Activated naive CD4-positive, alpha-beta T cell treated with anti-CD3 and anti-CD28 coated beads, Interleukin-2, amount 50 U/mL, for 24 hours (primary cell): ENCODE measurements around the gene DGAT2.

Experiments
- H3K27ac Mint-ChIP-seq: one replicate; pipeline ENCODE4 v1.8.0; 2021; ENCODE audit warnings: mild to moderate bottlenecking, mixed read lengths
- H3K27me3 Mint-ChIP-seq: one replicate; pipeline ENCODE4 v1.8.0; 2021; ENCODE audit warnings: mixed read lengths
- H3K36me3 Mint-ChIP-seq: one replicate; pipeline ENCODE4 v1.8.0; 2021; ENCODE audit warnings: mixed read lengths
- H3K4me1 Mint-ChIP-seq: one replicate; pipeline ENCODE4 v1.8.0; 2021; ENCODE audit warnings: mixed read lengths
- H3K4me3 Mint-ChIP-seq: one replicate; pipeline ENCODE4 v1.8.0; 2021; ENCODE audit warnings: mild to moderate bottlenecking, mixed read lengths
- H3K9me3 Mint-ChIP-seq: one replicate; pipeline ENCODE4 v1.8.0; 2021; ENCODE audit warnings: mixed read lengths

DGAT2 gene

GRCh38 chr11:75801362-75802020 is 32.9 kb downstream of the DGAT2 start:
- H3K36me3 Mint-ChIP-seq = no peaks in the 10 kb centered on the region
- no peaks in the 10 kb centered on the region for H3K9me3 Mint-ChIP-seq
- no peak overlapping the region for H3K27ac Mint-ChIP-seq
- H3K4me3 Mint-ChIP-seq = no peak overlapping the region
- no peaks in the 10 kb centered on the region for H3K27me3 Mint-ChIP-seq
- peaks cover 10% of the 10 kb centered on the region for H3K4me1 Mint-ChIP-seq

GRCh38 chr11:75802021-75802912 is 33.7 kb downstream of the DGAT2 start:
- H3K4me1 Mint-ChIP-seq = peaks cover 10% of the 10 kb centered on the region
- H3K27ac Mint-ChIP-seq = peak overlapping the region; percentile 23
- H3K36me3 Mint-ChIP-seq = no peaks in the 10 kb centered on the region
- H3K27me3 Mint-ChIP-seq = no peaks in the 10 kb centered on the region
- H3K9me3 Mint-ChIP-seq = no peaks in the 10 kb centered on the region
- H3K4me3 Mint-ChIP-seq = no peak overlapping the region

DNA sequence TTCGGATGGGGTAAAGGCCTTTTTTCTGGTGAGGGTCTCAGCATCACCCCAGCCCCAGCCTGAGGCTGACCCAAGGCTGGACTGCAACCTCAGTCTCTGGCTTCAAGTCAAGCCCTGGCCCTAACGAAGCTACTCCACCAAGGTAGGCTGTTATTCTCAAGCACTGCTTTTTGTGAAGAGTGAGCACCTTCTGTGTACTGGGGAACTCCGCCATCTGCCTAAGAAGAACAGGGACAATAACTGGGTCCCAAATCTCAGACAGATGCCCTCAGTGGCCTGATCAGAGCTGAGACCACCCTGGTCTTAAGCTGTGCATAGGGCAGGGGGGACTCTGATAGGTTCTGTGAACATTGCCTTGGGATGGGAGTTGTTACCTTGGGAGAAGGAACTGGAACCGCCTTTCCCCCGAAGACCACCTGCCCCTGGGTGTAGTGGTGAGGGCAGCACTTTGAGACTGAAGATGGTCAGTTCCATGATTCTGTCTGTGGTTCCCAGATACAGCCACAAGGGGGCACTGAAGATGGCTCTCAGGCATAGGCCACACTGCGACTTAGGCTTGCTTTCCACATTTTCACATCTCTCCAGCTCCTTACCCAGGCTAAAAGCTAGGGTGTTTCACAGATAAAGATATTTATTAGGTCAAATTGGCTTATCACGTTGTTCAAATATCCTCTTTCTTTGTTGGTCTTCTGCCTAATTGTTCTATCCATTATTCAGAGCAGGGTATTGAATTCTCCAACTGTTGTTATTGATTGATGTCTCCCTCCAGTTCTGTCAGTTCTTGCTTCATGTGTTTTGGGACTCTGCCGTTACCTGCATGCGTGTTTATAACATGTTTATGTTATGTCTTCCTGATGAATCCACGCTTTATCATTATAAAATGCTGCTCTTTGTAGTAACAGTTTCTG is 34.6 kb downstream of the DGAT2 start:
- Mint-ChIP-seq H3K4me1 (peaks cover 10% of the 10 kb centered on the region), H3K27ac (no peak overlapping the region), H3K4me3 (no peak overlapping the region), H3K27me3 (no peaks in the 10 kb centered on the region), H3K36me3 (no peaks in the 10 kb centered on the region), H3K9me3 (no peaks in the 10 kb centered on the region)

DNA sequence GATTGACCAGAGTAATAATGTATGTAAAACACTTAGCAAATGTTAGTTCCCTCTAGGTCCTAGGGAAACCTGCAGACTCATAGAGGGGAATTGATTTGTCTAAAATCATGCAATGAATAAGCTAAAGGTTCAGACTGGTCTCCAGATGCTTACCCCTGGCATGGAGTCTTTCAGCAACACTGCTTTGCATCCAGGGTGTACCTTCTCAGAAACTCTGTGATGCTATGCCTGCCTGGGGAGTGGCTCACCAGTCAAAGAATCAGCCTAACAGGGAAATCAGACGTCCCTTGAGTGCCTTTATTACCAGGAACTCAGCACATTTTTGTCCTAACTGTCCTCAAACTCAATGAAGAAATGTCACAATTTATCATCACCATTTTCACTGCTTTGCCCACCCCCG is 40.5 kb downstream of the DGAT2 start:
- Mint-ChIP-seq H3K4me3 (no peak overlapping the region), H3K36me3 (no peaks in the 10 kb centered on the region), H3K27me3 (no peaks in the 10 kb centered on the region), H3K9me3 (no peaks in the 10 kb centered on the region), H3K4me1 (peaks cover 7% of the 10 kb centered on the region), H3K27ac (no peak overlapping the region)

DNA sequence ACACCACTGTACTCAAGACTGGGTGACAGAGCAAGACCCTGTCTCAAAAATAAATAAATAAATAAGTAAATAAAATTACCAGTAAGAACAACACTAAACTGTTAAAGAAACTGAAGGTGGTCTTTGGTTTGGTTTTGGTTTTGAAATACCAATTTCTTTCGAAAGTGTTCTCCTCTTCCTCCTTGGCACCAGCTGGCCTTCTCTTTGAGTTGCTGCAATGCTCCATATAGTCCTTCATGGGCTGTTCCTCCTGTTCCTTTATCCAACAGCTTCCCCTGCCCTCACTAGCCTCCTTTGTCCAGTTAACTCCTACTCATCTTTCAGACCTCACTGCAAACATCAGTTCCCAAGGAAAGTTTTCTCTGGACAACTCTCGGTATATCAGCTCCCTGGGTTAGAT is 41.4 kb downstream of the DGAT2 start:
- H3K27ac Mint-ChIP-seq = peak overlapping the region; percentile 87
- no peak overlapping the region for H3K4me3 Mint-ChIP-seq
- H3K4me1 Mint-ChIP-seq = peaks cover 7% of the 10 kb centered on the region
- no peaks in the 10 kb centered on the region for H3K27me3 Mint-ChIP-seq
- no peaks in the 10 kb centered on the region for H3K36me3 Mint-ChIP-seq
- H3K9me3 Mint-ChIP-seq = no peaks in the 10 kb centered on the region

- Mint-ChIP-seq H3K27ac (no peak overlapping the region), H3K4me3 (no peak overlapping the region), H3K4me1 (peaks cover 7% of the 10 kb centered on the region), H3K36me3 (no peaks in the 10 kb centered on the region), H3K27me3 (no peaks in the 10 kb centered on the region), H3K9me3 (no peaks in the 10 kb centered on the region)
Measured at GRCh38 chr11:75810637-75811390, 42.2 kb downstream of the DGAT2 start.

DNA sequence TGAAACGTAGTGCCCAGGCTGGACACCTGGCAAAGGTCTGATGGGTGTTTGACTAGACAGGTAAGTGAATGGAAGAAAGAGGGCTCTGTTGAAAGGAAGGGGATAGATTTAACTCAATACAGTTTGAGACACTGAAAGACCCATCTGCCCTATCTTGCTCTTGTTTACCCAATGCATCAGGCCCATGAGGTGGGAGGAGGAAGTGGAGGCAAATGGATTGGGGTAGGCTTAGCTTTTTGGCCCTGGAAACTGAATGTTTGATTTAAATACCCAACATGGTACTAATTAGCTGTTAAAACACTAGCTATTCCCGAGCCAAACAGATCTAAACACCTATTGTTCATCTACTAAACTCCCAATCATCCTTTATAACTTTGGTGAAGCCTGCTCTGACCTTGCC is 42.9 kb downstream of the DGAT2 start:
- Mint-ChIP-seq H3K9me3 (no peaks in the 10 kb centered on the region), H3K27me3 (no peaks in the 10 kb centered on the region), H3K4me3 (no peak overlapping the region), H3K27ac (no peak overlapping the region), H3K36me3 (no peaks in the 10 kb centered on the region), H3K4me1 (peaks cover 7% of the 10 kb centered on the region)

GRCh38 chr11:75812542-75813040 is 44.0 kb downstream of the DGAT2 start:
- Mint-ChIP-seq H3K27me3 (no peaks in the 10 kb centered on the region), H3K4me1 (peaks cover 7% of the 10 kb centered on the region), H3K4me3 (no peak overlapping the region)

DNA sequence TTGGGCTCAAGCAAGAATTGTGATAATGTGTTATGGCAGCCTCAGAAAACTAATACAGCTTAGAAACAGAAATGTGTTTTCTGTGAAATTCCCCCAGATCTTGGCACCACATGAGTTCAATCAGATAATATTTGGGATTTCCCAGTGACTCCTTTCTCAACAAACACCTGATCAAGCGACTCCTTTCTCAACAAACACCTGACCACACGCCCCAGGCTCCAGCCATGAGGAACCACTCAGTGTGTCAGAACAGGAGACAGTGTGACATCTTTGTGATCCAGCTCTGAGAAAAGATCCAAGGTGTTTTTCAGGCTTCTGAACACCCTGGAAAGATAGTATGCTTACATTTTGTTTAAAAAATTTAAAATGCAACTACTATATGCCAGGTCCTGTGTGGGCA is 44.5 kb downstream of the DGAT2 start:
- Mint-ChIP-seq H3K9me3 (no peaks in the 10 kb centered on the region), H3K4me1 (peaks cover 10% of the 10 kb centered on the region), H3K27ac (peak overlapping the region; percentile 74), H3K27me3 (no peaks in the 10 kb centered on the region), H3K36me3 (no peaks in the 10 kb centered on the region), H3K4me3 (peak overlapping the region; percentile 98)

More at GRCh38 chr11:75812542-75813040, 44.0 kb downstream of the DGAT2 start:
- H3K27ac Mint-ChIP-seq = no peak overlapping the region
- no peaks in the 10 kb centered on the region for H3K36me3 Mint-ChIP-seq
- no peaks in the 10 kb centered on the region for H3K9me3 Mint-ChIP-seq

DNA sequence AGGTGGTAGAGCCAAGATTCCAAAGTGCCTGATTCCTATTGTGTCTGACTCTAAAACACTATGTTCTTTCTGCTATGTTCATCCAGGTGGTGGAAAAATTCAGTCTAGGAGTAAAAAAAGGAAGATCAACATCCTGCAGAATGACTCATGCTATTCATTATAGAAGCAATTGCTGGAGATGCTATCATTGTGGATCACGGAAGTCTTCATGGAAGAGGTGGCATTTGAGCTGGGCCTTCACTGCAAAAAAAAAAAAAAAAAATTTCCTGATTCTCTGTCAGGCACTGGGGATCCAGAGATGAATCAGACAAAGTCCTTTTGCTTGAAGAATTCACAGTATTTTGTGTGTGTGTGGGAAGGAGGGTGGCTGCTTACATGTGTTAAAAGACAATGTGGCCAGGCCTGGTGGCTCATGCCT is 45.1 kb downstream of the DGAT2 start:
- Mint-ChIP-seq H3K27ac (peak overlapping the region; percentile 76), H3K4me3 (peak overlapping the region; percentile 98)

DNA sequence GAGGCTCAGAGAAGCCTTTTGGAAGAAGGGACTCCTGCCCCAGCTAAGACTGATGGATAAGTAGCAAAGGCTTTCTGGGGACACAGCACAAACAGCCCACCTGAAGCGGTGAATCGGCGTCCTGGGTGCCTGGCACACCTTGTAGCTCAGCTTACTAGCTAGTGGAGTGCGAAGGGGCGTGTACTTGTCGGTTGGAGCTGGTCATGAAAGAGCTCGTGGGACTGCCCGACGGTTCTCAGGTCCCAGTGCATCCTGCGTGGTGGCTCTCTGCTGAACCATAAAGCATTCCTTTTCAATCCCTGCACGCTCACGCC is 45.7 kb downstream of the DGAT2 start:
- peaks cover 17% of the 10 kb centered on the region for H3K4me1 Mint-ChIP-seq
- peak overlapping the region; percentile 98 for H3K4me3 Mint-ChIP-seq
- H3K27ac Mint-ChIP-seq = peak overlapping the region; percentile 97
- H3K9me3 Mint-ChIP-seq = no peaks in the 10 kb centered on the region
- H3K36me3 Mint-ChIP-seq = no peaks in the 10 kb centered on the region
- no peaks in the 10 kb centered on the region for H3K27me3 Mint-ChIP-seq

More for the DNA sequence above, 45.1 kb downstream of the DGAT2 start:
- H3K4me1 Mint-ChIP-seq = peaks cover 12% of the 10 kb centered on the region
- H3K9me3 Mint-ChIP-seq = no peaks in the 10 kb centered on the region
- H3K36me3 Mint-ChIP-seq = no peaks in the 10 kb centered on the region
- no peaks in the 10 kb centered on the region for H3K27me3 Mint-ChIP-seq

GRCh38 chr11:75814677-75815344 is 46.2 kb downstream of the DGAT2 start, which contains the start of gene UVRAG:
Gene UVRAG (plus strand): TSS chr11:75815210. CDS start chr11:75815408, 198 bp downstream.
- no peaks in the 10 kb centered on the region for H3K9me3 Mint-ChIP-seq
- peak within 1 kb of the TSS; percentile 98 for H3K4me3 Mint-ChIP-seq
- H3K27me3 Mint-ChIP-seq = no peaks in the 10 kb centered on the region
- peaks cover 17% of the 10 kb centered on the region for H3K4me1 Mint-ChIP-seq
- H3K27ac Mint-ChIP-seq = peak within 1 kb of the TSS; percentile 97
- H3K36me3 Mint-ChIP-seq = no peaks in the 10 kb centered on the region

GRCh38 chr11:75815345-75816168 is 47.0 kb downstream of the DGAT2 start:
- Mint-ChIP-seq H3K9me3 (no peaks in the 10 kb centered on the region), H3K4me3 (peak overlapping the region; percentile 98), H3K4me1 (peaks cover 17% of the 10 kb centered on the region), H3K27me3 (no peaks in the 10 kb centered on the region), H3K36me3 (no peaks in the 10 kb centered on the region), H3K27ac (peak overlapping the region; percentile 97)
